OCI-M1 (cell line): ENCODE results near the gene CDHR4.
"Not testable (repeated sequence)": the region's sequence is repeated elsewhere in the genome, so short reads cannot be mapped to it uniquely, and the experiment has no call there.

Experiments used
- DNase-seq: peaks from one replicate; lab custom pipeline; 2025; lab: John Stamatoyannopoulos, UW

CDHR4 gene

GRCh38 chr3:49802719-49803464 lies 3.2 kb upstream of the CDHR4 start, which contains the start of gene INKA1:
Gene INKA1 (plus strand): TSS chr3:49803261. CDS start chr3:49803393, 132 bp downstream.
- DNase-seq: peak; percentile 87

DNA sequence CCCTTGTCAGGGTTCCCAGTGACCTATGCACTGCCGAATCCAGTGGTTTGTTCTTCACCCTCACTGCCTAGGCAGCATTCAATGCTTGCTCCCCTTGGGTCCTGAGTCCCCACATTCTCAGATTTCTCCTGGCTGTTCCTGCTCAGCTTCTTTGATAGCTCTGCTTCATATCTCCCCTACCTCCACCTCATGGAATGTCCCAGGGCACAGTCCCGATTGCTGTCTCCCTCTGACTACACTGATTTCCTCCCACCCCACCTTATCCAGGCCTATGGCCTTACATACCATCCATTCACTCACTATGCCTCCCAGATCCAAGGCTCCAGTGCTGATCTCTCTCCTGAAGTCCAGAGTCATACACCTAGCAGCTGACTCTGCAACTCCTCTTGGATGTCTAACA lies 1.5 kb upstream of the CDHR4 start:
- DNase-seq: no peak

DNA sequence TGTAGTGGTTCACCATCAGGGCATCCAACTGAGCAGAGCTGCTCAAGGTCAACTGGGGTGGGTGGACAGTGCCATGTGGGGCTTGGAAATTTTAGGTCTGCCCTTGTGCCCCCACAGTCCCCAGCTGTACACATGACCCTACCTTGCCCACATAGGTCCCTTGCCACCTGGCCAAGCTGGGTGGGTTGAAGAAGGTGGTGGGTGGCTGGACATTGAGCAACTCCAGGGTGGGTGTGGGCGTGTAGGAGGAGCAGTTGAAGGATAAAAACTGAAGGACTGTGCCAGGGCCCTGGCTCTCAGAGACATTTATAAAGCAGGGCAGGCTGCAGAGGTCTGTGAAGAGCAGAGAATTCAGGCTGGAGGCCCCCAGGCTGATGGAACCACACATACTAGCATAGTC lies 568 bp downstream of the CDHR4 start:
- DNase-seq: no peak

- DNase-seq: no peak
These were observed 4.5 kb downstream of the CDHR4 start for GRCh38 chr3:49794926-49795905.

GRCh38 chr3:49794431-49794830 lies 5.2 kb downstream of the CDHR4 start:
- DNase-seq: no peak

GRCh38 chr3:49793486-49794085 lies 6.1 kb downstream of the CDHR4 start:
- no peak for DNase-seq

GRCh38 chr3:49792371-49793150 lies 7.1 kb downstream of the CDHR4 start:
- no peak for DNase-seq

DNA sequence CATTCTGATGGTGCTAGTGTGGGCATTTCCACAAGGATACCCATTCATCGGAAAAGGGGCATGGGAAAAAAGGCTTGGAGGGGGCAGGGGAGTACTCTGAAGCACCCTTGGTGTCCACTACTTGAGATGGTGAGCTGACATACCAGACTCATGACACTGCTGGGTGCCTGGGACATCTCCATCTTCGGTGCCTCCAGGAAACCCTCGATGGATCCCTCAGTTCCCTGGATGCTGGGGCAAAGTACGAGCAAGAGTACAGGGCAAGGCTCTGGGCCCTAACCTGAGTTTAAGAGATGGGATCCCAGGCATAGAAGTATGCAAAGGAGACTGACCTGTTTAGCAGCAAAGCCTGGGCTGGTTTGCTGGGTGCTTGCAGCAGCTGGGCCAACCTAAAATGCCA lies 8.1 kb downstream of the CDHR4 start:
- DNase-seq: no peak

GRCh38 chr3:49790626-49791411 lies 8.9 kb downstream of the CDHR4 start:
- no peak for DNase-seq

DNA sequence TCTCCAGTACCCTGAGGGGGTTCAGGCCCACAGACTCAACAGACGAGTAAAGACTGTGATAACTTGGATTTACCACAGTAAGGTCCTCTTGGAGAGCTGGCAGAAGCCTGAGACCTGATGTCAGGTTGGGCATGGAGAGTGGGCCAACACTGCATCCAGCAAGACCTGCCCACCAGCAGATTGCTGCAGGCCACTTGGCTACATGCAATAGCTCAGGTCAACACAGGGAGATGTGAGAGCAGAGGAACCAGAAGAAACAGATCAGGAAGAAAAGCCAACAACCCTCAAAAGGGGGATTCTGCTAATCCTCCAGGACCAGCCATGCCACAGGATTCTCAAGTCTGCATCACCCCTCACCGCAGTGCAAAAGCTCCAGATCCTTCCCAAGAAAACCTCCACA lies 11.6 kb downstream of the CDHR4 start:
- DNase-seq: no peak

- DNase-seq: no peak
These were observed 12.1 kb downstream of the CDHR4 start for GRCh38 chr3:49787536-49787935.

DNA sequence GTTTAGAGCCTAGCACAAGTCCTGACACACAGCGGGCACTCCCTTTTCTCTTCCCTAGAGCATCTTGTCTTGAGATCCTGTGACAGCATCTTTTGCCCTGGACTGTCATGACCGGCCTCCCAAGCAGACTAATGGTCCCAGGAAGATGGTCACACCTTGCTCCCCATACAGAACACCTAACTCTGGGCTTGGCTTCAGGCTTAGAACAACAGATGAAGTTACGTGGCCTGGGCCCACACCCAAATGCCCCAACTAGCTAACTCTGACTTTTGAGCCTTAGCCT lies 12.6 kb downstream of the CDHR4 start:
- no peak for DNase-seq

GRCh38 chr3:49786357-49787181 lies 13.1 kb downstream of the CDHR4 start, which contains the start of gene IP6K1:
Gene IP6K1 (minus strand): TSS chr3:49786542. CDS start chr3:49748040, 38,502 bp downstream.
- peak; percentile 98 for DNase-seq

- DNase-seq: peak; percentile 60
These were observed 13.9 kb downstream of the CDHR4 start for GRCh38 chr3:49785565-49786356.

DNA sequence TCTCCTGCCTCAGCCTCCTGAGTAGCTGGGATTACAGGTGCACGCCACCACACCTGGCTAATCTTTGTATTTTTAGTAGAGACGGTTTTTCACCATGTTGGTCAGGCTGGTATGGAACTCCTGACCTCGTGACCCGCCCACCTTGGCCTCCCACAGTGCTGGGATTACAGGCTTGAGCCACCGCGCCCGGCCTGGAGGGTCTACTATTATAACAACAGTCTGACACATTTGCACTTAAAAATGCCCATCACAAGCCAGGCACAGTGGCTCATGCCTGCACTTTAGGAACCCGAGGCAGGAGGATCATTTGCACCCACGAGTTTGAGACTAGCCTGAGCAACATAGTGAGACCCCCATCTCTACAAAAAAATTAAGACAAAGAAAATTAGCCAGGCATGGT lies 17.4 kb downstream of the CDHR4 start:
- not testable (repeated sequence) for DNase-seq

DNA sequence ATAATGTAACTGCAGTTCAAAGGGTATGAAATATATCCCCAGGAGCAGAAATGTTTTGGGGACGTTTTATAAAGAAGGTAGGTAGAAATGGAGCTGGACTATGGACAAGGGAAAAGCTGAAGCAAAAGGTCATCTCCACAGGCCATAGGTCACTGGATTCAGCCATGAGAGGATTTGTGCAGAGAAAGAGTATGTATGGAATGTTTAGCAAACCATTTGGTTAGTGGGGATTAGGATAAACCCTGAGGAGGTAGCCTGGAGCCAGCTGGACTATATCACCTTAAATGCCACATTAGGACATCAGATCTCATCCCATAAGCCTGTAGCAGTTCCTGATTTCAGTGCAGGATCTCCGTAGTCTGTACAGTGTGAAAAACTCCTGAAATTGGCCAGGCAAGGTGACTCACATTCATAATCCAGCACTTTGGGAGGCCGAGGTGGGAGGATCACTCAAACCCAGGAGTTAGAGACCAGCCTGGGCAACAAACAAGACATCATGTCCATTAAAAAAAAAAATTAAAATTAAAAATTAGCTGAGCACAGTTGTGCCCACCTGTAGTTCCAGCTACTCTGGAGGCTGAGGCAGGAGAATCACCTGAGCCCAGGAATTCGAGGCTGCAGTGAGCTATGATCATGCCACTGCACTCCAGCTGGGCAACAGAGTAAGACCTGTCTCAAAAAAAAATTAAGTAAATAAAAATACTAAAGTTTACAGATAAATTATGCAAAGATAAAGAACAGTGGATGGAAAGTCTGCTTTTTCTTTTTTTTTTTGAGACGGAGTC lies 18.1 kb downstream of the CDHR4 start:
- no peak for DNase-seq

- not testable (repeated sequence) for DNase-seq
These were observed 18.7 kb downstream of the CDHR4 start for GRCh38 chr3:49780975-49781365.
